ENCODE data around the gene ADAMTS7.
"Not testable (repeated sequence)": the region's sequence is repeated elsewhere in the genome, so short reads cannot be mapped to it uniquely, and the experiment has no call there.

Gene ADAMTS7

GRCh38 chr15:78753359-78753659 lies 58.0 kb downstream of the ADAMTS7 start:
- H3K27ac ChIP-seq (ENCODE audit: low read length); H3K9me3 ChIP-seq (ENCODE audit: insufficient read depth, low read depth, low read length); H3K4me1 ChIP-seq (ENCODE audit: insufficient read depth, low read length); H3K4me3 ChIP-seq (ENCODE audit: low read length); H3K36me3 ChIP-seq (ENCODE audit: insufficient read depth, low read depth, low read length); H3K27me3 ChIP-seq (ENCODE audit: insufficient read depth, low read length); H3K9ac ChIP-seq (ENCODE audit: low read depth, low read length): not testable (repeated sequence)

DNA sequence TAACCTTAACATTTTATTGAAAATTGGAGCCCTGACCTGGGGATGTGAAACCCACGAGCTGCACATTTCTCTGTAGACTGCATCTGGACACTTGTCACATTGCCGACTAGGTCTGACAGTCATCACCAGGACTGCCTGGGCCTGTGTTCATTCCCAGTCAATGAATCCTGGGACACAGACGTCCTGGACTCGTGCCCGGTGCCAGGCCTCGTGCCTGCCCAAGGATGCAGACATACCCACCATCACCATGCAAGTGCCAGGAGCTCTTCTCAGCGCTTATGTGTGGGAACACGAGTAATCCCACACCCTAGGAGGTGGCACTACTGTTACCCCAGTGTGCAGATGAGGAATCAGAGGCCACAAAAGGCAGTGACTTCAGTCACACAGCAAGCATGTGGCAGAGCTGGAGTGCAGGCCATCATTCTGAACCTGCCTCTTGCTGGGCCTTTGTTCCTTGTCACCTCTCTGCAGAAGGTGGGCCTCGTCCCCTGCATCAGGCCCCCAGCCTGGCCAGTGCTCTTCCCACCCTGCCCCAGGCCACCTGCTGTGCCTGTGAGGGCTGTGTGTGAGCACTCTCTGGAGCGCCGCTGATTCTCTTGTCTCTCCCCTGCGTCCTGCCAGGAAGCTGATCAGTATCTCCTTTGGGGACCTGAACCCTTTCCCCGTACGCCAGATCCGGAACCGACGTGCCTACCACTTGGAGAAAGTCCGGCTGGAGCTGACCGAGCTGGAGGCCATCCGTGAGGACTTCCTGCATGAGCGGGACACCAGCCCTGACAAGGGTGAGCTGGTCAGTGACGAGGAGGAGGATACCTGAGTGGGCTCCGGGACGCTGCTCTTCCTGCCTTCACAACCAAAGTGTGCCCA lies 58.5 kb downstream of the ADAMTS7 start:
- no peak overlapping the region for H3K27ac ChIP-seq (ENCODE audit: low read length)
- no peak overlapping the region for H3K4me3 ChIP-seq (ENCODE audit: low read length)
- H3K36me3 ChIP-seq (ENCODE audit: insufficient read depth, low read depth, low read length): no peaks in the 10 kb centered on the region
- H3K9ac ChIP-seq (ENCODE audit: low read depth, low read length): no peak overlapping the region
- H3K27me3 ChIP-seq (ENCODE audit: insufficient read depth, low read length): peaks cover 5% of the 10 kb centered on the region; the same call in 1 of the 2 replicates
- H3K4me1 ChIP-seq (ENCODE audit: insufficient read depth, low read length): no peaks in the 10 kb centered on the region
- no peaks in the 10 kb centered on the region for H3K9me3 ChIP-seq (ENCODE audit: insufficient read depth, low read depth, low read length)

- Histone ChIP-seq H3K9me3 (ENCODE audit: insufficient read depth, low read depth, low read length) (no peaks in the 10 kb centered on the region), H3K27me3 (ENCODE audit: insufficient read depth, low read length) (peaks cover 5% of the 10 kb centered on the region; the same call in 1 of the 2 replicates), H3K4me1 (ENCODE audit: insufficient read depth, low read length) (no peaks in the 10 kb centered on the region), H3K4me3 (ENCODE audit: low read length) (no peak overlapping the region), H3K27ac (ENCODE audit: low read length) (no peak overlapping the region), H3K36me3 (ENCODE audit: insufficient read depth, low read depth, low read length) (no peaks in the 10 kb centered on the region), H3K9ac (ENCODE audit: low read depth, low read length) (no peak overlapping the region)
These were observed 59.7 kb downstream of the ADAMTS7 start for GRCh38 chr15:78751602-78751979.

GRCh38 chr15:78750974-78751601 lies 60.2 kb downstream of the ADAMTS7 start:
- not testable (repeated sequence) for H3K27me3 ChIP-seq (ENCODE audit: insufficient read depth, low read length); H3K9ac ChIP-seq (ENCODE audit: low read depth, low read length)
- H3K4me3 ChIP-seq (ENCODE audit: low read length): peak overlapping the region; percentile 46; the same call in 1 of the 2 replicates

GRCh38 chr15:78750566-78750965 lies 60.7 kb downstream of the ADAMTS7 start:
- Histone ChIP-seq H3K4me3 (ENCODE audit: low read length) (peak overlapping the region; percentile 46), H3K27me3 (ENCODE audit: insufficient read depth, low read length) (peaks cover 5% of the 10 kb centered on the region; the same call in 1 of the 2 replicates), H3K4me1 (ENCODE audit: insufficient read depth, low read length) (no peaks in the 10 kb centered on the region), H3K9me3 (ENCODE audit: insufficient read depth, low read depth, low read length) (no peaks in the 10 kb centered on the region), H3K36me3 (ENCODE audit: insufficient read depth, low read depth, low read length) (no peaks in the 10 kb centered on the region), H3K27ac (ENCODE audit: low read length) (no peak overlapping the region), H3K9ac (ENCODE audit: low read depth, low read length) (no peak overlapping the region)

More at GRCh38 chr15:78750974-78751601, 60.2 kb downstream of the ADAMTS7 start:
- not testable (repeated sequence) for H3K36me3 ChIP-seq (ENCODE audit: insufficient read depth, low read depth, low read length); H3K9me3 ChIP-seq (ENCODE audit: insufficient read depth, low read depth, low read length); H3K27ac ChIP-seq (ENCODE audit: low read length); H3K4me1 ChIP-seq (ENCODE audit: insufficient read depth, low read length)

- Histone ChIP-seq H3K4me3 (ENCODE audit: low read length) (no peak overlapping the region), H3K9ac (ENCODE audit: low read depth, low read length) (no peak overlapping the region), H3K4me1 (ENCODE audit: insufficient read depth, low read length) (no peaks in the 10 kb centered on the region), H3K27ac (ENCODE audit: low read length) (no peak overlapping the region), H3K9me3 (ENCODE audit: insufficient read depth, low read depth, low read length) (no peaks in the 10 kb centered on the region), H3K27me3 (ENCODE audit: insufficient read depth, low read length) (peaks cover 5% of the 10 kb centered on the region; the same call in 1 of the 2 replicates), H3K36me3 (ENCODE audit: insufficient read depth, low read depth, low read length) (no peaks in the 10 kb centered on the region)
These were observed 61.4 kb downstream of the ADAMTS7 start for GRCh38 chr15:78749831-78750230.

GRCh38 chr15:78747877-78748276 lies 63.4 kb downstream of the ADAMTS7 start:
- not testable (repeated sequence) for H3K9me3 ChIP-seq (ENCODE audit: insufficient read depth, low read depth, low read length); H3K27ac ChIP-seq (ENCODE audit: low read length); H3K36me3 ChIP-seq (ENCODE audit: insufficient read depth, low read depth, low read length); H3K4me3 ChIP-seq (ENCODE audit: low read length); H3K9ac ChIP-seq (ENCODE audit: low read depth, low read length); H3K4me1 ChIP-seq (ENCODE audit: insufficient read depth, low read length); H3K27me3 ChIP-seq (ENCODE audit: insufficient read depth, low read length)

DNA sequence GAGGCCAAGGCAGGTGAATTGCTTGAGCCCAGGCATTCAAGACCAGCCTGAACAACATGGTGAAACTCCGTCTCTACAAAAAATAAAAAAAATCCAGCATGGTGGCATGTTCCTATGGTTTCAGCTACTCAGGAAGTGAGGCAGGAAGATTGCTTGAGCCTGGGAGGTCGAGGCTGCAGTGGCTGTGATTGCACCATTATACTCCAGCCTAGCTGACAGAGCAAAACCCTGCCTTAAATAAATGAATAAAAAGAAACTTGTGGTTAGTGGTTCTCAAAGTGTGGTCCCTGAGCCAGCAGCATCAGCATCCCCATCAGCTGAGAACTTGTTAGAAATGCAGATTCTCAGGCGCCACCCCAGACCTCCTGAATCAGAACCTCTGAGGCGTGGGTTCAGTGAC lies 69.6 kb downstream of the ADAMTS7 start:
- H3K27ac ChIP-seq (ENCODE audit: low read length): not testable (repeated sequence)

GRCh38 chr15:78740904-78741274 lies 70.4 kb downstream of the ADAMTS7 start:
- H3K27me3 ChIP-seq (ENCODE audit: insufficient read depth, low read length): no peaks in the 10 kb centered on the region
- H3K27ac ChIP-seq (ENCODE audit: low read length): no peak overlapping the region
- H3K9me3 ChIP-seq (ENCODE audit: insufficient read depth, low read depth, low read length): no peaks in the 10 kb centered on the region
- H3K4me1 ChIP-seq (ENCODE audit: insufficient read depth, low read length): no peaks in the 10 kb centered on the region
- no peak overlapping the region for H3K4me3 ChIP-seq (ENCODE audit: low read length)
- no peaks in the 10 kb centered on the region for H3K36me3 ChIP-seq (ENCODE audit: insufficient read depth, low read depth, low read length)
- H3K9ac ChIP-seq (ENCODE audit: low read depth, low read length): no peak overlapping the region

More for the DNA sequence above, 69.6 kb downstream of the ADAMTS7 start:
- H3K4me3 ChIP-seq (ENCODE audit: low read length); H3K4me1 ChIP-seq (ENCODE audit: insufficient read depth, low read length); H3K9ac ChIP-seq (ENCODE audit: low read depth, low read length); H3K36me3 ChIP-seq (ENCODE audit: insufficient read depth, low read depth, low read length); H3K9me3 ChIP-seq (ENCODE audit: insufficient read depth, low read depth, low read length); H3K27me3 ChIP-seq (ENCODE audit: insufficient read depth, low read length): not testable (repeated sequence)

GRCh38 chr15:78739996-78740903 lies 71.0 kb downstream of the ADAMTS7 start:
- H3K27ac ChIP-seq (ENCODE audit: low read length): no peak overlapping the region
- no peak overlapping the region for H3K4me3 ChIP-seq (ENCODE audit: low read length)
- 0 out of 2 replicates have a peak overlapping the region, but pooled peaks have one; percentile 51 for H3K9ac ChIP-seq (ENCODE audit: low read depth, low read length)
- H3K27me3 ChIP-seq (ENCODE audit: insufficient read depth, low read length): no peaks in the 10 kb centered on the region
- H3K4me1 ChIP-seq (ENCODE audit: insufficient read depth, low read length): no peaks in the 10 kb centered on the region
- H3K9me3 ChIP-seq (ENCODE audit: insufficient read depth, low read depth, low read length): no peaks in the 10 kb centered on the region
- H3K36me3 ChIP-seq (ENCODE audit: insufficient read depth, low read depth, low read length): no peaks in the 10 kb centered on the region

- Histone ChIP-seq H3K9me3 (ENCODE audit: insufficient read depth, low read depth, low read length) (no peaks in the 10 kb centered on the region), H3K4me1 (ENCODE audit: insufficient read depth, low read length) (no peaks in the 10 kb centered on the region), H3K27me3 (ENCODE audit: insufficient read depth, low read length) (no peaks in the 10 kb centered on the region), H3K27ac (ENCODE audit: low read length) (no peak overlapping the region), H3K4me3 (ENCODE audit: low read length) (no peak overlapping the region), H3K9ac (ENCODE audit: low read depth, low read length) (no peak overlapping the region), H3K36me3 (ENCODE audit: insufficient read depth, low read depth, low read length) (no peaks in the 10 kb centered on the region)
These were observed 72.1 kb downstream of the ADAMTS7 start for GRCh38 chr15:78739206-78739605.

All from iPS-20b (cell line).